Transverse colon (tissue), 4 donors: ENCODE measurements around the gene ORC2.

Experiments used
- POLR2AphosphoS5 ChIP-seq, 3 donors: sonication (generic); formaldehyde crosslinking; IDR thresholded peaks; one replicate each; pipeline ENCODE4 v1.6.1; 2016; ENCODE audit warnings: antibody characterized with exemption in 3 of 3
- TF ChIP-seq, protein P1 (sequence below), 5 experiments: fragments of 200-600 bp in 3 of 5; fragments of 450-650 bp in 2 of 5; sonication (generic) in 3 of 5; IDR thresholded peaks; 1 replicate in 2 of 5; 2 replicates in 3 of 5; pipeline ENCODE4 v1.5.1; 2016 to 2017; ENCODE audit warnings: antibody characterized with exemption in 5 of 5, inconsistent platforms in 3 of 5, mild to moderate bottlenecking in 2 of 5, moderate library complexity in 1 of 5

DNA sequence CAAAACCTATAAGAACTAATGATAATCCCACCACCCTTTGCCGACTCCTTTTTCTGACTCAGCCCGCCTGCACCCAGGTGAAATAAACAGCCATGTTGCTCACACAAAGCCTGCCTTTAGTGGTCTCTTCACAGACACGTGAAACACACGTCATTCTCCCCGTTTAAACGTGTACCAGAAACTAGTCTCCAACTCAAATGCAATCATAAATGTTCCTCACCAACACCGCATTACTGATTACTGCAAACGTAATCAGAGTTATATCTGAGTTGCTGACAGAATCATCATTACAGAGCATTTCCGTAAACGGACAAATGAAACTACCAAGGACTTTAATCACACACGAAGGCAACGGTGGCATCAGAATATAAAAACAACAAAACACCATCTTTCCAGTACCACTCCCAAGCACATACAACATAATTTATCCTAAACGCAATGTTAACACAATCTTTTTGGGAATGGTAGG is 100.9 kb downstream of the ORC2 start:
- TF ChIP-seq, protein P1, sequence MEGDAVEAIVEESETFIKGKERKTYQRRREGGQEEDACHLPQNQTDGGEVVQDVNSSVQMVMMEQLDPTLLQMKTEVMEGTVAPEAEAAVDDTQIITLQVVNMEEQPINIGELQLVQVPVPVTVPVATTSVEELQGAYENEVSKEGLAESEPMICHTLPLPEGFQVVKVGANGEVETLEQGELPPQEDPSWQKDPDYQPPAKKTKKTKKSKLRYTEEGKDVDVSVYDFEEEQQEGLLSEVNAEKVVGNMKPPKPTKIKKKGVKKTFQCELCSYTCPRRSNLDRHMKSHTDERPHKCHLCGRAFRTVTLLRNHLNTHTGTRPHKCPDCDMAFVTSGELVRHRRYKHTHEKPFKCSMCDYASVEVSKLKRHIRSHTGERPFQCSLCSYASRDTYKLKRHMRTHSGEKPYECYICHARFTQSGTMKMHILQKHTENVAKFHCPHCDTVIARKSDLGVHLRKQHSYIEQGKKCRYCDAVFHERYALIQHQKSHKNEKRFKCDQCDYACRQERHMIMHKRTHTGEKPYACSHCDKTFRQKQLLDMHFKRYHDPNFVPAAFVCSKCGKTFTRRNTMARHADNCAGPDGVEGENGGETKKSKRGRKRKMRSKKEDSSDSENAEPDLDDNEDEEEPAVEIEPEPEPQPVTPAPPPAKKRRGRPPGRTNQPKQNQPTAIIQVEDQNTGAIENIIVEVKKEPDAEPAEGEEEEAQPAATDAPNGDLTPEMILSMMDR (IDR thresholded peaks at IDR 0.05): no peak
- TF ChIP-seq POLR2AphosphoS5 (IDR thresholded peaks at IDR 0.05): peak; percentile 79 to 90 (median 81)
